NT2/D1 (cell line): ENCODE data around the gene GZMM.

Experiments
- YY1 ChIP-seq: IDR thresholded peaks from 2 replicates; pipeline ENCODE4 v1.6.1; 2011; ENCODE audit not compliant: insufficient read length, insufficient read depth
- ZNF274 ChIP-seq: IDR thresholded peaks from 2 replicates; pipeline ENCODE4 v1.6.1; 2011; ENCODE audit warnings: mild to moderate bottlenecking, low read depth, low read length

GRCh38 chr19:495402-496111 lies 48.3 kb upstream of the GZMM start:
- no peak for TF ChIP-seq YY1
- TF ChIP-seq ZNF274, result no peak
